ENCODE results near the gene NRXN3. TPM values are rescaled to one million over a fixed set of nuclear protein-coding genes. Genes with fewer than 3 reads are reported as not detected.

NRXN3 gene
- total and polyA plus RNA-seq, 2 experiments from 2014 or later = 1.0 to 1.8 TPM

DNA sequence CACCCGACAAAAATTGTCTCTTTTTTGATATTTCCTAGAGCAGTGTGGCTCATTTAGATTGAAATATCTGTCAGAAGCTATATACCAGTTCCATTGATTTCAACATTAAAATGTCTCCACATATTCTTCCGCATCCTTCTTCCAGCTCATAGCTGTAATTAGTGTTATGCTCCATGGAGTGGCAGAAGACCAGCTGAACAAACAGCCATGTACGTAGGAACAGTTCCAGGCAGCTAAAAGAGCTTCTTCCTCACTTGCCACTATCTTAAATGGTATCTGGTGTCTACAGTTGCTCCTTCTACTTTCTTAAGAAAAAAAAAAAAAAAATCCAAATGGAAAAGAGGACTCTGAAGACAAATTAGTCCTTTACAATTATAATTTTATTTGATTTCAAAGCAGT is 1193.1 kb downstream of the NRXN3 start:
- Mint-ChIP-seq H3K36me3 (ENCODE audit: low read depth) (no peaks in the 10 kb centered on the region), H3K4me1 (no peaks in the 10 kb centered on the region), H3K4me3 (no peak overlapping the region), H3K27me3 (ENCODE audit: insufficient read depth, low read depth, poor library complexity) (no peaks in the 10 kb centered on the region), H3K9me3 (no peaks in the 10 kb centered on the region), H3K27ac (no peak overlapping the region)
- Histone ChIP-seq H3K9me2 (ENCODE audit: insufficient read depth) (no peaks in the 10 kb centered on the region), H4K20me1 (replicated peaks; ENCODE audit: insufficient read depth) (no peaks in the 10 kb centered on the region), H3K4me3 (no peak overlapping the region), H2AFZ (no peak overlapping the region), H3F3A (replicated peaks; ENCODE audit: low read depth) (no peaks in the 10 kb centered on the region), H3K27me3 (ENCODE audit: insufficient read depth) (no peaks in the 10 kb centered on the region), H3K79me2 (replicated peaks; ENCODE audit: insufficient read depth) (no peaks in the 10 kb centered on the region), H3K36me3 (ENCODE audit: insufficient read depth) (peaks cover 5% of the 10 kb centered on the region; the same call in 1 of the 2 replicates), H3K4me1 (ENCODE audit: insufficient read depth) (no peaks in the 10 kb centered on the region), H3K4me2 (no peak overlapping the region), H3K27ac (ENCODE audit: low read depth) (no peak overlapping the region)
- DNase-seq (ENCODE audit: low spot score) (no peak), ATAC-seq (no peak)
- TF ChIP-seq NANOG (IDR thresholded peaks at IDR 0.05; ENCODE audit: borderline replicate concordance) = no peak
- TF ChIP-seq, protein P1, sequence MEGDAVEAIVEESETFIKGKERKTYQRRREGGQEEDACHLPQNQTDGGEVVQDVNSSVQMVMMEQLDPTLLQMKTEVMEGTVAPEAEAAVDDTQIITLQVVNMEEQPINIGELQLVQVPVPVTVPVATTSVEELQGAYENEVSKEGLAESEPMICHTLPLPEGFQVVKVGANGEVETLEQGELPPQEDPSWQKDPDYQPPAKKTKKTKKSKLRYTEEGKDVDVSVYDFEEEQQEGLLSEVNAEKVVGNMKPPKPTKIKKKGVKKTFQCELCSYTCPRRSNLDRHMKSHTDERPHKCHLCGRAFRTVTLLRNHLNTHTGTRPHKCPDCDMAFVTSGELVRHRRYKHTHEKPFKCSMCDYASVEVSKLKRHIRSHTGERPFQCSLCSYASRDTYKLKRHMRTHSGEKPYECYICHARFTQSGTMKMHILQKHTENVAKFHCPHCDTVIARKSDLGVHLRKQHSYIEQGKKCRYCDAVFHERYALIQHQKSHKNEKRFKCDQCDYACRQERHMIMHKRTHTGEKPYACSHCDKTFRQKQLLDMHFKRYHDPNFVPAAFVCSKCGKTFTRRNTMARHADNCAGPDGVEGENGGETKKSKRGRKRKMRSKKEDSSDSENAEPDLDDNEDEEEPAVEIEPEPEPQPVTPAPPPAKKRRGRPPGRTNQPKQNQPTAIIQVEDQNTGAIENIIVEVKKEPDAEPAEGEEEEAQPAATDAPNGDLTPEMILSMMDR (conservative IDR thresholded peaks at IDR 0.05; ENCODE audit: low read depth in 2 of 2) = no peak
- TF ChIP-seq, protein P2, sequence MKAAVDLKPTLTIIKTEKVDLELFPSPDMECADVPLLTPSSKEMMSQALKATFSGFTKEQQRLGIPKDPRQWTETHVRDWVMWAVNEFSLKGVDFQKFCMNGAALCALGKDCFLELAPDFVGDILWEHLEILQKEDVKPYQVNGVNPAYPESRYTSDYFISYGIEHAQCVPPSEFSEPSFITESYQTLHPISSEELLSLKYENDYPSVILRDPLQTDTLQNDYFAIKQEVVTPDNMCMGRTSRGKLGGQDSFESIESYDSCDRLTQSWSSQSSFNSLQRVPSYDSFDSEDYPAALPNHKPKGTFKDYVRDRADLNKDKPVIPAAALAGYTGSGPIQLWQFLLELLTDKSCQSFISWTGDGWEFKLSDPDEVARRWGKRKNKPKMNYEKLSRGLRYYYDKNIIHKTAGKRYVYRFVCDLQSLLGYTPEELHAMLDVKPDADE (IDR thresholded peaks at IDR 0.05) = no peak
- TF ChIP-seq ZNF331 (CRISPR knock-in tag; IDR thresholded peaks at IDR 0.05; ENCODE audit: low read depth) = no peak
- TF ChIP-seq JUNB (IDR thresholded peaks at IDR 0.05; ENCODE audit: unreplicated experiment) = no peak
- no peak for TF ChIP-seq EZH2phosphoT487 (IDR thresholded peaks at IDR 0.05; ENCODE audit: unreplicated experiment)
- no peak for TF ChIP-seq ZNF114 (CRISPR knock-in tag; IDR thresholded peaks at IDR 0.05)
- no peak for TF ChIP-seq POLR2AphosphoS5 (IDR thresholded peaks at IDR 0.05; ENCODE audit: low read depth)
- no peak for TF ChIP-seq EZH2 (IDR thresholded peaks at IDR 0.05; ENCODE audit: low read depth, unreplicated experiment)
- no peak for TF ChIP-seq CREB1 (CRISPR knock-in tag; IDR thresholded peaks at IDR 0.05; ENCODE audit: low read depth)
- TF ChIP-seq, protein P3, sequence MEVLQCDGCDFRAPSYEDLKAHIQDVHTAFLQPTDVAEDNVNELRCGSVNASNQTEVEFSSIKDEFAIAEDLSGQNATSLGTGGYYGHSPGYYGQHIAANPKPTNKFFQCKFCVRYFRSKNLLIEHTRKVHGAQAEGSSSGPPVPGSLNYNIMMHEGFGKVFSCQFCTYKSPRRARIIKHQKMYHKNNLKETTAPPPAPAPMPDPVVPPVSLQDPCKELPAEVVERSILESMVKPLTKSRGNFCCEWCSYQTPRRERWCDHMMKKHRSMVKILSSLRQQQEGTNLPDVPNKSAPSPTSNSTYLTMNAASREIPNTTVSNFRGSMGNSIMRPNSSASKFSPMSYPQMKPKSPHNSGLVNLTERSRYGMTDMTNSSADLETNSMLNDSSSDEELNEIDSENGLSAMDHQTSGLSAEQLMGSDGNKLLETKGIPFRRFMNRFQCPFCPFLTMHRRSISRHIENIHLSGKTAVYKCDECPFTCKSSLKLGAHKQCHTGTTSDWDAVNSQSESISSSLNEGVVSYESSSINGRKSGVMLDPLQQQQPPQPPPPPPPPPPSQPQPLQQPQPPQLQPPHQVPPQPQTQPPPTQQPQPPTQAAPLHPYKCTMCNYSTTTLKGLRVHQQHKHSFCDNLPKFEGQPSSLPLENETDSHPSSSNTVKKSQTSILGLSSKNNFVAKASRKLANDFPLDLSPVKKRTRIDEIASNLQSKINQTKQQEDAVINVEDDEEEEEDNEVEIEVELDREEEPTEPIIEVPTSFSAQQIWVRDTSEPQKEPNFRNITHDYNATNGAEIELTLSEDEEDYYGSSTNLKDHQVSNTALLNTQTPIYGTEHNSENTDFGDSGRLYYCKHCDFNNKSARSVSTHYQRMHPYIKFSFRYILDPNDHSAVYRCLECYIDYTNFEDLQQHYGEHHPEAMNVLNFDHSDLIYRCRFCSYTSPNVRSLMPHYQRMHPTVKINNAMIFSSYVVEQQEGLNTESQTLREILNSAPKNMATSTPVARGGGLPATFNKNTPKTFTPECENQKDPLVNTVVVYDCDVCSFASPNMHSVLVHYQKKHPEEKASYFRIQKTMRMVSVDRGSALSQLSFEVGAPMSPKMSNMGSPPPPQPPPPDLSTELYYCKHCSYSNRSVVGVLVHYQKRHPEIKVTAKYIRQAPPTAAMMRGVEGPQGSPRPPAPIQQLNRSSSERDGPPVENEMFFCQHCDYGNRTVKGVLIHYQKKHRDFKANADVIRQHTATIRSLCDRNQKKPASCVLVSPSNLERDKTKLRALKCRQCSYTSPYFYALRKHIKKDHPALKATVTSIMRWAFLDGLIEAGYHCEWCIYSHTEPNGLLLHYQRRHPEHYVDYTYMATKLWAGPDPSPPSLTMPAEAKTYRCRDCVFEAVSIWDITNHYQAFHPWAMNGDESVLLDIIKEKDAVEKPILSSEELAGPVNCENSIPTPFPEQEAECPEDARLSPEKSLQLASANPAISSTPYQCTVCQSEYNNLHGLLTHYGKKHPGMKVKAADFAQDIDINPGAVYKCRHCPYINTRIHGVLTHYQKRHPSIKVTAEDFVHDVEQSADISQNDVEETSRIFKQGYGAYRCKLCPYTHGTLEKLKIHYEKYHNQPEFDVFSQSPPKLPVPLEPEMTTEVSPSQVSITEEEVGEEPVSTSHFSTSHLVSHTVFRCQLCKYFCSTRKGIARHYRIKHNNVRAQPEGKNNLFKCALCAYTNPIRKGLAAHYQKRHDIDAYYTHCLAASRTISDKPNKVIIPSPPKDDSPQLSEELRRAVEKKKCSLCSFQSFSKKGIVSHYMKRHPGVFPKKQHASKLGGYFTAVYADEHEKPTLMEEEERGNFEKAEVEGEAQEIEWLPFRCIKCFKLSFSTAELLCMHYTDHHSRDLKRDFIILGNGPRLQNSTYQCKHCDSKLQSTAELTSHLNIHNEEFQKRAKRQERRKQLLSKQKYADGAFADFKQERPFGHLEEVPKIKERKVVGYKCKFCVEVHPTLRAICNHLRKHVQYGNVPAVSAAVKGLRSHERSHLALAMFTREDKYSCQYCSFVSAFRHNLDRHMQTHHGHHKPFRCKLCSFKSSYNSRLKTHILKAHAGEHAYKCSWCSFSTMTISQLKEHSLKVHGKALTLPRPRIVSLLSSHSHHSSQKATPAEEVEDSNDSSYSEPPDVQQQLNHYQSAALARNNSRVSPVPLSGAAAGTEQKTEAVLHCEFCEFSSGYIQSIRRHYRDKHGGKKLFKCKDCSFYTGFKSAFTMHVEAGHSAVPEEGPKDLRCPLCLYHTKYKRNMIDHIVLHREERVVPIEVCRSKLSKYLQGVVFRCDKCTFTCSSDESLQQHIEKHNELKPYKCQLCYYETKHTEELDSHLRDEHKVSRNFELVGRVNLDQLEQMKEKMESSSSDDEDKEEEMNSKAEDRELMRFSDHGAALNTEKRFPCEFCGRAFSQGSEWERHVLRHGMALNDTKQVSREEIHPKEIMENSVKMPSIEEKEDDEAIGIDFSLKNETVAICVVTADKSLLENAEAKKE (CRISPR knock-in tag; IDR thresholded peaks at IDR 0.05) = no peak
- no peak for TF ChIP-seq STAT1 (IDR thresholded peaks at IDR 0.05; ENCODE audit: unreplicated experiment)
- TF ChIP-seq, protein P4, sequence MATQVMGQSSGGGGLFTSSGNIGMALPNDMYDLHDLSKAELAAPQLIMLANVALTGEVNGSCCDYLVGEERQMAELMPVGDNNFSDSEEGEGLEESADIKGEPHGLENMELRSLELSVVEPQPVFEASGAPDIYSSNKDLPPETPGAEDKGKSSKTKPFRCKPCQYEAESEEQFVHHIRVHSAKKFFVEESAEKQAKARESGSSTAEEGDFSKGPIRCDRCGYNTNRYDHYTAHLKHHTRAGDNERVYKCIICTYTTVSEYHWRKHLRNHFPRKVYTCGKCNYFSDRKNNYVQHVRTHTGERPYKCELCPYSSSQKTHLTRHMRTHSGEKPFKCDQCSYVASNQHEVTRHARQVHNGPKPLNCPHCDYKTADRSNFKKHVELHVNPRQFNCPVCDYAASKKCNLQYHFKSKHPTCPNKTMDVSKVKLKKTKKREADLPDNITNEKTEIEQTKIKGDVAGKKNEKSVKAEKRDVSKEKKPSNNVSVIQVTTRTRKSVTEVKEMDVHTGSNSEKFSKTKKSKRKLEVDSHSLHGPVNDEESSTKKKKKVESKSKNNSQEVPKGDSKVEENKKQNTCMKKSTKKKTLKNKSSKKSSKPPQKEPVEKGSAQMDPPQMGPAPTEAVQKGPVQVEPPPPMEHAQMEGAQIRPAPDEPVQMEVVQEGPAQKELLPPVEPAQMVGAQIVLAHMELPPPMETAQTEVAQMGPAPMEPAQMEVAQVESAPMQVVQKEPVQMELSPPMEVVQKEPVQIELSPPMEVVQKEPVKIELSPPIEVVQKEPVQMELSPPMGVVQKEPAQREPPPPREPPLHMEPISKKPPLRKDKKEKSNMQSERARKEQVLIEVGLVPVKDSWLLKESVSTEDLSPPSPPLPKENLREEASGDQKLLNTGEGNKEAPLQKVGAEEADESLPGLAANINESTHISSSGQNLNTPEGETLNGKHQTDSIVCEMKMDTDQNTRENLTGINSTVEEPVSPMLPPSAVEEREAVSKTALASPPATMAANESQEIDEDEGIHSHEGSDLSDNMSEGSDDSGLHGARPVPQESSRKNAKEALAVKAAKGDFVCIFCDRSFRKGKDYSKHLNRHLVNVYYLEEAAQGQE (IDR thresholded peaks at IDR 0.05; ENCODE audit: unreplicated experiment) = no peak

All from GM23338 (cell line).